ENCODE measurements around the gene G3BP2.

G3BP2 gene

GRCh38 chr4:75637827-75638226 is 35.4 kb downstream of the G3BP2 start:
- no peak for DNase-seq (ENCODE audit: low spot score)

- DNase-seq (ENCODE audit: low spot score), result no peak
Observed at GRCh38 chr4:75637176-75637575, 36.0 kb downstream of the G3BP2 start.

GRCh38 chr4:75634951-75635350 is 38.3 kb downstream of the G3BP2 start:
- DNase-seq (ENCODE audit: low spot score), result peak; percentile 21

- no peak for DNase-seq (ENCODE audit: low spot score)
Observed at GRCh38 chr4:75634281-75634680, 38.9 kb downstream of the G3BP2 start.

- DNase-seq (ENCODE audit: low spot score), result no peak
Observed at GRCh38 chr4:75633846-75634245, 39.4 kb downstream of the G3BP2 start.

GRCh38 chr4:75630937-75631329 is 42.3 kb downstream of the G3BP2 start:
- DNase-seq (ENCODE audit: low spot score), result no peak

- peak; percentile 73 for DNase-seq (ENCODE audit: low spot score)
Observed at GRCh38 chr4:75630174-75630936, 42.9 kb downstream of the G3BP2 start, which contains the start of gene CDKL2. Gene CDKL2, minus strand, starts transcription at chr4:75630528. Its CDS starts 4,540 bp downstream, at chr4:75625988.

GRCh38 chr4:75629239-75629638 is 44.0 kb downstream of the G3BP2 start:
- DNase-seq (ENCODE audit: low spot score), result no peak

- DNase-seq (ENCODE audit: low spot score), result no peak
Observed at GRCh38 chr4:75623026-75623425, 50.2 kb downstream of the G3BP2 start.

GRCh38 chr4:75621715-75622114 is 51.5 kb downstream of the G3BP2 start:
- DNase-seq (ENCODE audit: low spot score), result no peak

GRCh38 chr4:75612306-75612705 is 60.9 kb downstream of the G3BP2 start:
- no peak for DNase-seq (ENCODE audit: low spot score)

GRCh38 chr4:75605928-75606327 is 67.3 kb downstream of the G3BP2 start:
- peak; percentile 53 for DNase-seq (ENCODE audit: low spot score)

GRCh38 chr4:75599647-75600046 is 73.6 kb downstream of the G3BP2 start:
- no peak for DNase-seq (ENCODE audit: low spot score)

GRCh38 chr4:75598390-75598789 is 74.8 kb downstream of the G3BP2 start:
- DNase-seq (ENCODE audit: low spot score), result peak; percentile 11

GRCh38 chr4:75596061-75596460 is 77.2 kb downstream of the G3BP2 start:
- DNase-seq (ENCODE audit: low spot score), result no peak

- DNase-seq (ENCODE audit: low spot score), result no peak
Observed at GRCh38 chr4:75593393-75593792, 79.8 kb downstream of the G3BP2 start.

Data from AG08396 (cell line).